Measurements from ENCODE around the gene SH3GLB2. TPM values are rescaled to one million over a fixed set of nuclear protein-coding genes. Genes with fewer than 3 reads are reported as not detected.

SH3GLB2 gene
- total and polyA plus RNA-seq, 4 donors = 5.0 to 26.9 (median 18.3) TPM

- Histone ChIP-seq H3K27ac (ENCODE audit: low read depth in 1 of 2, low read length in 2 of 2) (no peak overlapping the region), H3K9me3 (ENCODE audit: control insufficient read depth in 4 of 4, low read length in 3 of 4) (no peaks in the 10 kb centered on the region), H3K27me3 (ENCODE audit: control insufficient read depth in 4 of 4, insufficient read depth in 4 of 4, low read length in 3 of 4) (no peaks in the 10 kb centered on the region), H3K4me3 (ENCODE audit: low read depth in 1 of 3, low read length in 3 of 3) (no peak overlapping the region), H3K4me1 (ENCODE audit: control insufficient read depth in 4 of 4, insufficient read depth in 4 of 4, low read length in 3 of 4) (peaks cover 0 to 4% (median under 1%) of the 10 kb centered on the region in 4 donors), H3K9ac (ENCODE audit: low read depth in 1 of 2, low read length in 2 of 2) (no peak overlapping the region), H3K36me3 (ENCODE audit: control insufficient read depth in 4 of 4, insufficient read depth in 3 of 4, low read depth in 1 of 4, low read length in 3 of 4) (peaks cover 0 to 4% (median 0%) of the 10 kb centered on the region in 4 donors)
- DNase-seq (ENCODE audit: low spot score) = no peak
- TF ChIP-seq SP1 (IDR thresholded peaks at IDR 0.05) (no peak), RAD21 (IDR thresholded peaks at IDR 0.05) (no peak), EGR1 (IDR thresholded peaks at IDR 0.05; ENCODE audit: low read depth in 2 of 2) (no peak)
- 95% methylated on average over 9 of the region's 9 CpGs for WGBS
Observed at GRCh38 chr9:129022037-129022436, 6.1 kb downstream of the SH3GLB2 start.

GRCh38 chr9:129021091-129021490 lies 7.0 kb downstream of the SH3GLB2 start:
- no peak overlapping the region for H3K9ac ChIP-seq (ENCODE audit: low read depth in 1 of 2, low read length in 2 of 2)
- no peak overlapping the region for H3K27ac ChIP-seq (ENCODE audit: low read depth in 1 of 2, low read length in 2 of 2)
- no peak overlapping the region for H3K4me3 ChIP-seq (ENCODE audit: low read depth in 1 of 3, low read length in 3 of 3)
- H3K27me3 ChIP-seq (ENCODE audit: control insufficient read depth in 4 of 4, insufficient read depth in 4 of 4, low read length in 3 of 4) = no peaks in the 10 kb centered on the region
- H3K9me3 ChIP-seq (ENCODE audit: control insufficient read depth in 4 of 4, low read length in 3 of 4) = no peaks in the 10 kb centered on the region
- H3K36me3 ChIP-seq (ENCODE audit: control insufficient read depth in 4 of 4, insufficient read depth in 3 of 4, low read depth in 1 of 4, low read length in 3 of 4) = peaks cover 0 to 4% (median 0%) of the 10 kb centered on the region in 4 donors
- 78% methylated on average over 8 of the region's 8 CpGs for WGBS
- H3K4me1 ChIP-seq (ENCODE audit: control insufficient read depth in 4 of 4, insufficient read depth in 4 of 4, low read length in 3 of 4) = no peaks in the 10 kb centered on the region
- DNase-seq (ENCODE audit: low spot score) = no peak
- TF ChIP-seq NR2F2 (IDR thresholded peaks at IDR 0.05) (no peak), RXRA (IDR thresholded peaks at IDR 0.05) (no peak), RAD21 (IDR thresholded peaks at IDR 0.05) (no peak), FOXA1 (IDR thresholded peaks at IDR 0.05) (no peak), GABPA (IDR thresholded peaks at IDR 0.05 in 1 of 2, conservative IDR thresholded peaks at IDR 0.05 in 1 of 2) (no peak), HNF4G (IDR thresholded peaks at IDR 0.05) (no peak), CTCF (IDR thresholded peaks at IDR 0.05; ENCODE audit: low read depth, low read length, missing input control) (no peak), EGR1 (IDR thresholded peaks at IDR 0.05; ENCODE audit: low read depth in 2 of 2) (no peak), SP1 (IDR thresholded peaks at IDR 0.05) (no peak), REST (IDR thresholded peaks at IDR 0.05) (no peak), TAF1 (conservative IDR thresholded peaks at IDR 0.05) (no peak), ZBTB33 (IDR thresholded peaks at IDR 0.05) (no peak), JUND (IDR thresholded peaks at IDR 0.05) (no peak)
- TF ChIP-seq, protein P1, sequence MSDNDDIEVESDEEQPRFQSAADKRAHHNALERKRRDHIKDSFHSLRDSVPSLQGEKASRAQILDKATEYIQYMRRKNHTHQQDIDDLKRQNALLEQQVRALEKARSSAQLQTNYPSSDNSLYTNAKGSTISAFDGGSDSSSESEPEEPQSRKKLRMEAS (IDR thresholded peaks at IDR 0.05) = no peak
- TF ChIP-seq, protein P2, sequence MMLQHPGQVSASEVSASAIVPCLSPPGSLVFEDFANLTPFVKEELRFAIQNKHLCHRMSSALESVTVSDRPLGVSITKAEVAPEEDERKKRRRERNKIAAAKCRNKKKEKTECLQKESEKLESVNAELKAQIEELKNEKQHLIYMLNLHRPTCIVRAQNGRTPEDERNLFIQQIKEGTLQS (IDR thresholded peaks at IDR 0.05) = no peak

Measured in liver (tissue), 9 donors.